Measurements from ENCODE around the gene IL13RA2. TPM values are rescaled to one million over a fixed set of nuclear protein-coding genes. Genes with fewer than 3 reads are reported as not detected.

IL13RA2 gene
- total and polyA plus RNA-seq, 4 donors, result 1.9 to 5.4 (median 2.8) TPM

GRCh38 chrX:115030625-115031024 lies 13.2 kb upstream of the IL13RA2 start:
- H3K27me3 ChIP-seq (ENCODE audit: control insufficient read depth in 4 of 4, insufficient read depth in 4 of 4, low read length in 3 of 4), result no peaks in the 10 kb centered on the region
- WGBS, result 39% methylated on average over 2 of the region's 2 CpGs
- no peak overlapping the region for H3K9ac ChIP-seq (ENCODE audit: low read depth in 1 of 2, low read length in 2 of 2)
- no peaks in the 10 kb centered on the region for H3K36me3 ChIP-seq (ENCODE audit: control insufficient read depth in 4 of 4, insufficient read depth in 3 of 4, low read depth in 1 of 4, low read length in 3 of 4)
- no peaks in the 10 kb centered on the region for H3K9me3 ChIP-seq (ENCODE audit: control insufficient read depth in 4 of 4, low read length in 3 of 4)
- no peak overlapping the region for H3K27ac ChIP-seq (ENCODE audit: low read depth in 1 of 2, low read length in 2 of 2)
- no peaks in the 10 kb centered on the region for H3K4me1 ChIP-seq (ENCODE audit: control insufficient read depth in 4 of 4, insufficient read depth in 4 of 4, low read length in 3 of 4)
- H3K4me3 ChIP-seq (ENCODE audit: low read depth in 1 of 3, low read length in 3 of 3), result no peak overlapping the region
- TF ChIP-seq FOXA2 (IDR thresholded peaks at IDR 0.05) (no peak), REST (IDR thresholded peaks at IDR 0.05) (no peak), SP1 (IDR thresholded peaks at IDR 0.05) (no peak), MAX (IDR thresholded peaks at IDR 0.05) (no peak), HNF4G (IDR thresholded peaks at IDR 0.05) (no peak), JUND (IDR thresholded peaks at IDR 0.05) (no peak), CTCF (IDR thresholded peaks at IDR 0.05; ENCODE audit: low read depth, low read length, missing input control) (no peak), RXRA (IDR thresholded peaks at IDR 0.05) (no peak), ATF3 (IDR thresholded peaks at IDR 0.05) (no peak)
- no peak for DNase-seq (ENCODE audit: low spot score)

- TF ChIP-seq TAF1 (conservative IDR thresholded peaks at IDR 0.05) (no peak), RXRA (IDR thresholded peaks at IDR 0.05) (no peak), ATF3 (IDR thresholded peaks at IDR 0.05) (no peak), MAX (IDR thresholded peaks at IDR 0.05) (no peak), RAD21 (IDR thresholded peaks at IDR 0.05) (no peak), ZBTB33 (IDR thresholded peaks at IDR 0.05) (no peak), EGR1 (IDR thresholded peaks at IDR 0.05; ENCODE audit: low read depth in 2 of 2) (no peak), FOXA1 (IDR thresholded peaks at IDR 0.05) (no peak), SP1 (IDR thresholded peaks at IDR 0.05) (no peak), CTCF (IDR thresholded peaks at IDR 0.05; ENCODE audit: low read depth, low read length, missing input control) (no peak), HNF4A (conservative IDR thresholded peaks at IDR 0.05) (no peak), JUND (IDR thresholded peaks at IDR 0.05) (no peak), NR2F2 (IDR thresholded peaks at IDR 0.05) (no peak), REST (IDR thresholded peaks at IDR 0.05) (no peak), FOXA2 (IDR thresholded peaks at IDR 0.05) (no peak)
- Histone ChIP-seq H3K4me3 (ENCODE audit: low read depth in 1 of 3, low read length in 3 of 3) (no peak overlapping the region), H3K9me3 (ENCODE audit: control insufficient read depth in 4 of 4, low read length in 3 of 4) (no peaks in the 10 kb centered on the region), H3K9ac (ENCODE audit: low read depth in 1 of 2, low read length in 2 of 2) (no peak overlapping the region), H3K4me1 (ENCODE audit: control insufficient read depth in 4 of 4, insufficient read depth in 4 of 4, low read length in 3 of 4) (no peaks in the 10 kb centered on the region), H3K36me3 (ENCODE audit: control insufficient read depth in 4 of 4, insufficient read depth in 3 of 4, low read depth in 1 of 4, low read length in 3 of 4) (no peaks in the 10 kb centered on the region), H3K27ac (ENCODE audit: low read depth in 1 of 2, low read length in 2 of 2) (no peak overlapping the region), H3K27me3 (ENCODE audit: control insufficient read depth in 4 of 4, insufficient read depth in 4 of 4, low read length in 3 of 4) (no peaks in the 10 kb centered on the region)
- WGBS, result 42% methylated on average over 5 of the region's 5 CpGs
- DNase-seq (ENCODE audit: low spot score), result no peak
These were observed 12.6 kb upstream of the IL13RA2 start for GRCh38 chrX:115029869-115030570.
